ENCODE measurements around the gene MLC1. TPM values are rescaled to one million over a fixed set of nuclear protein-coding genes. Genes with fewer than 3 reads are reported as not detected.

MLC1 gene
- total RNA-seq, 1 donor from 2014 or later: 1.2 TPM

DNA sequence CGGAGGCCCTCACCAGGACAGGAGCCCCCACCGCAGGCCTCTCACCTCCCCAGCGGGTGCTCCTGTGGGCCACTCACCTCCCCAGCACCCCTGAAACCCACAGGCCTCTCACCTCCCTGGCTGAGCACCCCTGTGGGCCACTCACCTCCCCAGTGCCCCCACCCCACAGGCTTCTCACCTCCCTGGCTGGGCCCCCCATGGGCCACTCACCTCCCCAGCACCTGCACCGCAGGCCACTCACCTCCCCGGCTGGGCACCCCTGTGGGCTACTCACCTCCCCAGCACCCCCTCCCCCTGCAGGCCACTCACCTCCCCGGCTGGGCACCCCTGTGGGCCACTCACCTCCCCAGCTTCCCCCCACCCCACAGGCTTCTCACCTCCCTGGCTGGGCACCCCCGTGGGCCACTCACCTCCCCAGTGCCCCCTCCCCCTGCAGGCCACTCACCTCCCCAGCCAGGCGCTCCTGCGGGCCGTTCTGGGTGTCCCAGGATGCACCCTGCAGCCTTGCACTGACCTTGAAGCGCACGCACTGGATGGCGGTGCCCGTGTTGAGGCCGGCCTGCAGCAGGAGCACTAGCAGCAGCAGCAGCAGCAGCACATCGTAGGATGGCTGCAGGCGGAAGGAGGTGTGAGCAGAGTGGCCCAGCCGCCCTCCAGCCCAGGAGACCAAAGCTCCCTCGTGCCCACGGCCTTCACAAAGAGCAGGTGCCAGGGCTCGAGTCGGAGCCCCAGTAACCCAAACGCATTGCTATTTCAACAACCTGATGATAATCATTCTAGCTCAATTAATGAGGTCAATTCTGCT lies 21.4 kb downstream of the MLC1 start:
- Mint-ChIP-seq H3K4me3 (ENCODE audit: unreplicated experiment) (no peak overlapping the region), H3K36me3 (ENCODE audit: low read depth, unreplicated experiment) (no peaks in the 10 kb centered on the region), H3K4me1 (ENCODE audit: unreplicated experiment) (peaks cover 12% of the 10 kb centered on the region), H3K27me3 (ENCODE audit: unreplicated experiment) (peaks cover 6% of the 10 kb centered on the region), H3K27ac (ENCODE audit: unreplicated experiment) (no peak overlapping the region), H3K9me3 (ENCODE audit: unreplicated experiment) (no peaks in the 10 kb centered on the region)
- TF ChIP-seq, protein P1, sequence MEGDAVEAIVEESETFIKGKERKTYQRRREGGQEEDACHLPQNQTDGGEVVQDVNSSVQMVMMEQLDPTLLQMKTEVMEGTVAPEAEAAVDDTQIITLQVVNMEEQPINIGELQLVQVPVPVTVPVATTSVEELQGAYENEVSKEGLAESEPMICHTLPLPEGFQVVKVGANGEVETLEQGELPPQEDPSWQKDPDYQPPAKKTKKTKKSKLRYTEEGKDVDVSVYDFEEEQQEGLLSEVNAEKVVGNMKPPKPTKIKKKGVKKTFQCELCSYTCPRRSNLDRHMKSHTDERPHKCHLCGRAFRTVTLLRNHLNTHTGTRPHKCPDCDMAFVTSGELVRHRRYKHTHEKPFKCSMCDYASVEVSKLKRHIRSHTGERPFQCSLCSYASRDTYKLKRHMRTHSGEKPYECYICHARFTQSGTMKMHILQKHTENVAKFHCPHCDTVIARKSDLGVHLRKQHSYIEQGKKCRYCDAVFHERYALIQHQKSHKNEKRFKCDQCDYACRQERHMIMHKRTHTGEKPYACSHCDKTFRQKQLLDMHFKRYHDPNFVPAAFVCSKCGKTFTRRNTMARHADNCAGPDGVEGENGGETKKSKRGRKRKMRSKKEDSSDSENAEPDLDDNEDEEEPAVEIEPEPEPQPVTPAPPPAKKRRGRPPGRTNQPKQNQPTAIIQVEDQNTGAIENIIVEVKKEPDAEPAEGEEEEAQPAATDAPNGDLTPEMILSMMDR (IDR thresholded peaks at IDR 0.05; ENCODE audit: unreplicated experiment): no peak
- DNase-seq (ENCODE audit: low spot score): no peak

DNA sequence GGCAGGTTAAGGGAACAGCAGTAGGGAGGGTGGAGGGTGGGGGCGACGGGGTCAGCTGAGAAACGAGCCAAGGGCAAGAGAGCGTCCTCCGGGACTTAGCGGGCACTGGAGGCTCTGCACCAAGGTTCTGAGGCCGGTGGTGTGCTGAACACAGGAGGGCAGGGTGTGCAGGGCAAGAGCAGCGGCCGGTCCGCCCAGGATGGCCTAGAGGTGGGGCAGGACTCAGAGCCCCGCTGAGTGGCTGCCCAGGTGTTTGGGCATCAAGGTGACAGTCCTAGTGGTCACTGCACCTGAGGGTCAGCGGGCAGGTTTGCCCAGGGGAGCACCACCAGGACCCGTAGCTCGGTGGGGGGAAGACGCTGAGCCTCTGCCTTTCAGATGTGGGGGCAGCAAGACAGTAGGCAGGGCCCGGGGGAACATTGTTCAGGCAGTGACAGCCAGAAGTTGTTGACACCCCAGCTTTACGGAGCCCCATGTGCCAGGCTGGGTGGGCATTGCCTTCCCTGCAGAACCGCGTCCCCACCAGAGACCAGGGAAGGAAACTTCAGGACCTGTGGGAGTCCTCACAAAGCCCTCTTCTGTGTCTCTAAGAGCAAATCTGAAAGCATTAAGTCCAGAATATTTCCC lies 22.6 kb downstream of the MLC1 start:
- DNase-seq (ENCODE audit: low spot score): no peak
- Mint-ChIP-seq H3K4me1 (ENCODE audit: unreplicated experiment) (peaks cover 12% of the 10 kb centered on the region), H3K4me3 (ENCODE audit: unreplicated experiment) (no peak overlapping the region), H3K9me3 (ENCODE audit: unreplicated experiment) (no peaks in the 10 kb centered on the region), H3K27ac (ENCODE audit: unreplicated experiment) (no peak overlapping the region), H3K27me3 (ENCODE audit: unreplicated experiment) (peaks cover 6% of the 10 kb centered on the region), H3K36me3 (ENCODE audit: low read depth, unreplicated experiment) (no peaks in the 10 kb centered on the region)
- TF ChIP-seq, protein P1 (IDR thresholded peaks at IDR 0.05; ENCODE audit: unreplicated experiment): no peak

DNA sequence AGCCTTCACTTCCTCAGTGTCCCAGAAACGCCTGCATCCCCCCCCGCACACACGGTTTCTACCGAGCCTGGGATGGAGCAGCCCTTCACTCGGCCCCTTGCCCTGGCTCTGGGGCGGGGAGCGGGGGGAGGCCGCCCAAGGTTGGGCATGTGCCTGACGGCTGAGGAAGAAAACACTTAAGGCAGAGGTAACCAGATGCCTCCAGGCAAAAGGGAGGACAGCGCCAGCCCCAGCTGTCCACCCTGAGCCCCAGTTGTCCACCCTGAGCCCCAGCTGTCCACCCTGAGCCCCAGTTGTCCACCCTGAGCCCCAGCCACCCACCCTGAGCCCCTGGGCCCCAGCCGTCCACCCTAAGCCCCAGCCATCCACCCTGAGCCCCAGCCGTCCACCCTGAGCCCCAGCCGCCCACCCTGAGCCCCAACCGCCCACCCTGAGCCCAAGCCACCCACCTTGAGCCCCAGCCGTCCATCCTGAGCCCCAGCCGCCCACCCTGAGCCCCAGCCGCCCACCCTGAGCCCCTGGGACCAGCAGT lies 23.3 kb downstream of the MLC1 start:
- no peak overlapping the region for H3K27ac Mint-ChIP-seq (ENCODE audit: unreplicated experiment)
- peaks cover 4% of the 10 kb centered on the region for H3K27me3 Mint-ChIP-seq (ENCODE audit: unreplicated experiment)
- TF ChIP-seq, protein P1 (IDR thresholded peaks at IDR 0.05; ENCODE audit: unreplicated experiment): no peak
- H3K36me3 Mint-ChIP-seq (ENCODE audit: low read depth, unreplicated experiment): no peaks in the 10 kb centered on the region
- no peaks in the 10 kb centered on the region for H3K9me3 Mint-ChIP-seq (ENCODE audit: unreplicated experiment)
- H3K4me1 Mint-ChIP-seq (ENCODE audit: unreplicated experiment): peaks cover 12% of the 10 kb centered on the region
- no peak for DNase-seq (ENCODE audit: low spot score)
- H3K4me3 Mint-ChIP-seq (ENCODE audit: unreplicated experiment): no peak overlapping the region

DNA sequence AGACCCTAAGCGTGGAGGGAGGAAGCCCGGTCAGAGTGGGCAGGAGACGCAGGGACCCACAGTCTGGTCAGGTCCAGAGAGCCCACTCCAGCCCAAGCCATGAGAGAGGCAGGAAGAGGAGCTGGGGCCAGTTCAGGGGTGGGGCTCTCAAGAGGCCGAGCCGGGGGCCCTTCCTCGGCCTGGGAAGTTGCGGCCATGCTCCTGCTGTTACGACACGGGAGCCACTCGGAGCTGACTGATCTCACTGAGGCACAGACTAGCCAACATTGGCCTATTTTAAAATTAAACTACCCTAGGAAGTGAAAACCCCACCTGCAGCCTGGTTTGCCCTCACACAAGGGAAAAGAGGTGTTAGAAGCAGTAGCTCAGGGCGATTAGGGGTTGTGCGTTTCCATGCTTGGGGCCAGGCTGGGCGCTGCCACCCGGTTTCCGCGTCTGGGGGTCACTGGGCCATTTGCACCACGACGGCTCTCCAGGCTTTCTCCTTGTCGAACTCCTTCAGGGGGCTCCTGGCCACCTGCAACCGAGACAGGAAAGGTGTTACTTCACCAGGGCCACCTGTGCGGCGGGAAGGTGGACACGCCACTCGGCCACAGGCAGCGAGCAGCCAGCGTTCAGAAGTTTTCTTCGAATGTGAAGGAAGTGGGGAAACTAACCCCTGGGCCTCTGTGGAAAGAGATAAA lies 23.9 kb downstream of the MLC1 start:
- Mint-ChIP-seq H3K27me3 (ENCODE audit: unreplicated experiment) (peaks cover 4% of the 10 kb centered on the region), H3K4me1 (ENCODE audit: unreplicated experiment) (peaks cover 12% of the 10 kb centered on the region), H3K4me3 (ENCODE audit: unreplicated experiment) (no peak overlapping the region), H3K9me3 (ENCODE audit: unreplicated experiment) (no peaks in the 10 kb centered on the region), H3K36me3 (ENCODE audit: low read depth, unreplicated experiment) (no peaks in the 10 kb centered on the region), H3K27ac (ENCODE audit: unreplicated experiment) (no peak overlapping the region)
- DNase-seq (ENCODE audit: low spot score): no peak
- TF ChIP-seq, protein P1 (IDR thresholded peaks at IDR 0.05; ENCODE audit: unreplicated experiment): no peak

Data from endothelial cell (in vitro differentiated cells).